Measurements from ENCODE around the gene CYP4Z1. TPM values are rescaled to one million over a fixed set of nuclear protein-coding genes. Genes with fewer than 3 reads are reported as not detected.

The CYP4Z1 gene
- total RNA-seq, 1 donor from 2014 or later = not detected

DNA sequence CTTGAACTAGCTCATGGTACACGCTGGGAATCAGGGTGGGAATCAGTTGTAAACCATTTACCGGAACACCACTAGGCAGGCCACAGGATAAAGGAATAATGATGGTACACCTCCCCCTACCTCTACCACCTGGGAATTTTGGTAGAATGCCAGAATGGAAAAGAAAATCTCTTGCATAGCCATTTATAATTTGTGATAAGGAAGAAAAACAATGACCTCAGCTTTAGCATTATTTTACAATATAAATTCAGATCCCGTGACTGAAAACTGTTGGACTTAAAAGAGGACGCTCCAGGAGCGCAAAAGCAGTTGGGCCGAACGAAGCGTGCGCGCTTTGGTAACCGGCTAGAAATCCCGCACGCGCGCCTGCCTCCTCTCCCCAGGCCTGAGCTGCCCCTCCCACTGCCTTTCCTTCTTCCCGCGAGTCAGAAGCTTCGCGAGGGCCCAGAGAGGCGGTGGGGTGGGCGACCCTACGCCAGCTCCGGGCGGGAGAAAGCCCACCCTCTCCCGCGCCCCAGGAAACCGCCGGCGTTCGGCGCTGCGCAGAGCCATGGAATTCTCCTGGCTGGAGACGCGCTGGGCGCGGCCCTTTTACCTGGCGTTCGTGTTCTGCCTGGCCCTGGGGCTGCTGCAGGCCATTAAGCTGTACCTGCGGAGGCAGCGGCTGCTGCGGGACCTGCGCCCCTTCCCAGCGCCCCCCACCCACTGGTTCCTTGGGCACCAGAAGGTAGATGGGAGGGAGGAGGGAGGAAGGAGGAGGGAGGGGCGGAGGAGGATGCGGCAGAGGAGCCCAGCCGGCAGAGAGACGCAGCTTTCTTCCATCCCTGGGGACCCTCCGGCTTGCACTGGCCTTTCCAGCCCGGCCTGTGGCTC is 43.5 kb upstream of the CYP4Z1 start, which contains the start of gene CYP4X1:
Gene CYP4X1 (plus strand): TSS at position 402 of the 873 bp plus-strand sequence. CDS start 149 bp downstream, at position 551.
- Histone ChIP-seq H3K36me3 (ENCODE audit: insufficient read depth, low read length) (no peaks in the 10 kb centered on the region), H2AFZ (ENCODE audit: low read depth, low read length) (peak within 1 kb of the TSS; percentile 60), H3K79me2 (ENCODE audit: insufficient read depth, low read length) (no peaks in the 10 kb centered on the region), H3K4me2 (ENCODE audit: low read length) (peak within 1 kb of the TSS; percentile 77), H3K27ac (ENCODE audit: low read depth, low read length) (no peak within 1 kb of the TSS), H4K20me1 (ENCODE audit: insufficient read depth, low read length) (no peaks in the 10 kb centered on the region), H3K9me3 (ENCODE audit: insufficient read depth, low read depth, low read length) (no peaks in the 10 kb centered on the region), H3K4me3 (ENCODE audit: insufficient read depth, low read depth, low read length) (peak within 1 kb of the TSS; percentile 1), H3K4me1 (ENCODE audit: insufficient read depth, low read length) (no peaks in the 10 kb centered on the region), H3K27me3 (ENCODE audit: insufficient read depth, low read length) (peaks cover 3% of the 10 kb centered on the region), H3K9ac (ENCODE audit: low read length) (no peak within 1 kb of the TSS)
- Mint-ChIP-seq H3K36me3 (ENCODE audit: low read depth, unreplicated experiment) (no peaks in the 10 kb centered on the region), H3K27me3 (ENCODE audit: low read depth, unreplicated experiment) (peaks cover 40% of the 10 kb centered on the region), H3K27ac (ENCODE audit: unreplicated experiment) (no peak within 1 kb of the TSS), H3K4me1 (ENCODE audit: low read depth, unreplicated experiment) (no peaks in the 10 kb centered on the region), H3K9me3 (ENCODE audit: unreplicated experiment) (peaks cover 4% of the 10 kb centered on the region), H3K4me3 (ENCODE audit: unreplicated experiment) (peak within 1 kb of the TSS; percentile 69)
- TF ChIP-seq, protein P1, sequence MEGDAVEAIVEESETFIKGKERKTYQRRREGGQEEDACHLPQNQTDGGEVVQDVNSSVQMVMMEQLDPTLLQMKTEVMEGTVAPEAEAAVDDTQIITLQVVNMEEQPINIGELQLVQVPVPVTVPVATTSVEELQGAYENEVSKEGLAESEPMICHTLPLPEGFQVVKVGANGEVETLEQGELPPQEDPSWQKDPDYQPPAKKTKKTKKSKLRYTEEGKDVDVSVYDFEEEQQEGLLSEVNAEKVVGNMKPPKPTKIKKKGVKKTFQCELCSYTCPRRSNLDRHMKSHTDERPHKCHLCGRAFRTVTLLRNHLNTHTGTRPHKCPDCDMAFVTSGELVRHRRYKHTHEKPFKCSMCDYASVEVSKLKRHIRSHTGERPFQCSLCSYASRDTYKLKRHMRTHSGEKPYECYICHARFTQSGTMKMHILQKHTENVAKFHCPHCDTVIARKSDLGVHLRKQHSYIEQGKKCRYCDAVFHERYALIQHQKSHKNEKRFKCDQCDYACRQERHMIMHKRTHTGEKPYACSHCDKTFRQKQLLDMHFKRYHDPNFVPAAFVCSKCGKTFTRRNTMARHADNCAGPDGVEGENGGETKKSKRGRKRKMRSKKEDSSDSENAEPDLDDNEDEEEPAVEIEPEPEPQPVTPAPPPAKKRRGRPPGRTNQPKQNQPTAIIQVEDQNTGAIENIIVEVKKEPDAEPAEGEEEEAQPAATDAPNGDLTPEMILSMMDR (IDR thresholded peaks at IDR 0.05; ENCODE audit: insufficient read depth, low read depth, low read length) = no peak
- no peak for TF ChIP-seq EZH2 (IDR thresholded peaks at IDR 0.05; ENCODE audit: insufficient read depth, low read length)
- no peak for FAIRE-seq
- no peak for DNase-seq (ENCODE audit: low read depth)

DNA sequence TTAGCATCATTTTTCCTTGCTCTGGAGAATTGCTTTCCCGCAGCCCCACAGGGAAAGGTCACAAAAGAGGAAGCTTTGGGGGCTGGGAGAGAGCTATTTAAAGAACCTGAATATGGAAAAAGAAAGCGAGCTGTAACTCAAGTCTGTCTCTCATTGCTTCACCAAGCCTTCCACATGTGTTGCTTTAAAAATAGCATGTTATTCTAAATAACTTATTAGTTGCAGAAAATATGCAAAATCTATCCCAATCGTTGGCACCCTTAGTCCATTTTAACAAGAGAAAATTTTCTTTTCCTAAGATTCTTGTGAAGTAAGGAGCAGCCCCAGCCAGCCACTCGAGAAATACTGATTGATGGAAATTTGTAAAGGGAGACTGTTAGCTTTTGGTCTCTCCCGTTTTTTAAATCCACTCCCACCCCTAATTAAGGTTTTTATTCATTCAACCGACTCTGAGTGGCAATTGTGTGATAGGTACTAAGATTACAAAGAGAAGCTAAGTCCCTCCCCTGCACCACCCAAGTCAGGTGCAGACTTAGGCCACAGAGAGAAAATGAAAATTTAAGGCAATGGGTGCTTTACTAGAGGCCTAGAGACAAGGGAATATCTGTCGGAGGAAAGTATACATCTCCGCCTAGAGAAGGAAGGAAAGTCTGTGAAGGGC is 42.8 kb upstream of the CYP4Z1 start:
- no peaks in the 10 kb centered on the region for H4K20me1 ChIP-seq (ENCODE audit: insufficient read depth, low read length)
- Mint-ChIP-seq H3K27me3 (ENCODE audit: low read depth, unreplicated experiment) (peaks cover 42% of the 10 kb centered on the region), H3K27ac (ENCODE audit: unreplicated experiment) (no peak overlapping the region), H3K4me1 (ENCODE audit: low read depth, unreplicated experiment) (no peaks in the 10 kb centered on the region), H3K4me3 (ENCODE audit: unreplicated experiment) (peak overlapping the region; percentile 69), H3K9me3 (ENCODE audit: unreplicated experiment) (peaks cover 4% of the 10 kb centered on the region), H3K36me3 (ENCODE audit: low read depth, unreplicated experiment) (no peaks in the 10 kb centered on the region)
- H3K9me3 ChIP-seq (ENCODE audit: insufficient read depth, low read depth, low read length) = no peaks in the 10 kb centered on the region
- FAIRE-seq (no peak), DNase-seq (ENCODE audit: low read depth) (no peak)
- no peaks in the 10 kb centered on the region for H3K79me2 ChIP-seq (ENCODE audit: insufficient read depth, low read length)
- no peak overlapping the region for H3K9ac ChIP-seq (ENCODE audit: low read length)
- TF ChIP-seq, protein P1 (IDR thresholded peaks at IDR 0.05; ENCODE audit: insufficient read depth, low read depth, low read length) = no peak
- no peak for TF ChIP-seq EZH2 (IDR thresholded peaks at IDR 0.05; ENCODE audit: insufficient read depth, low read length)
- peak overlapping the region; percentile 77 for H3K4me2 ChIP-seq (ENCODE audit: low read length)
- no peaks in the 10 kb centered on the region for H3K4me1 ChIP-seq (ENCODE audit: insufficient read depth, low read length)
- no peak overlapping the region for H3K4me3 ChIP-seq (ENCODE audit: insufficient read depth, low read depth, low read length)
- peaks cover 3% of the 10 kb centered on the region for H3K27me3 ChIP-seq (ENCODE audit: insufficient read depth, low read length)
- H3K36me3 ChIP-seq (ENCODE audit: insufficient read depth, low read length) = no peaks in the 10 kb centered on the region
- no peak overlapping the region for H3K27ac ChIP-seq (ENCODE audit: low read depth, low read length)
- H2AFZ ChIP-seq (ENCODE audit: low read depth, low read length) = no peak overlapping the region

All from astrocyte (in vitro differentiated cells and primary cell).